Inflammatory macrophage treated with lipopolysaccharide for 1 hour (primary cell): Measurements from ENCODE around the gene KIRREL3.

ENCODE experiments used
- DNase-seq, 2 donors: peaks; one replicate each; pipeline ENCODE4 v3.0.0-alpha.2; 2020 to 2022

The KIRREL3 gene

GRCh38 chr11:126904520-126904919, 96.0 kb downstream of the KIRREL3 start:
- no peak for DNase-seq

- no peak for DNase-seq
Measured at GRCh38 chr11:126901783-126902182, 98.8 kb downstream of the KIRREL3 start.

- DNase-seq, result no peak
Measured at GRCh38 chr11:126899961-126900748, 100.4 kb downstream of the KIRREL3 start.

- no peak for DNase-seq
Measured at GRCh38 chr11:126898802-126899201, 101.8 kb downstream of the KIRREL3 start.

GRCh38 chr11:126897430-126897829, 103.1 kb downstream of the KIRREL3 start:
- no peak for DNase-seq

- no peak for DNase-seq
Measured at GRCh38 chr11:126896025-126896424, 104.5 kb downstream of the KIRREL3 start.

- no peak for DNase-seq
Measured at GRCh38 chr11:126893796-126894195, 106.8 kb downstream of the KIRREL3 start.

- DNase-seq, result no peak
Measured at GRCh38 chr11:126892756-126893155, 107.8 kb downstream of the KIRREL3 start.

- no peak for DNase-seq
Measured at GRCh38 chr11:126891556-126892217, 108.9 kb downstream of the KIRREL3 start.

GRCh38 chr11:126890561-126890960, 110.0 kb downstream of the KIRREL3 start:
- DNase-seq, result no peak

GRCh38 chr11:126888115-126888712, 112.4 kb downstream of the KIRREL3 start:
- no peak for DNase-seq

- DNase-seq, result no peak
Measured at GRCh38 chr11:126886636-126887035, 113.9 kb downstream of the KIRREL3 start.

- DNase-seq, result no peak
Measured at GRCh38 chr11:126886085-126886484, 114.5 kb downstream of the KIRREL3 start.

GRCh38 chr11:126884594-126884993, 116.0 kb downstream of the KIRREL3 start:
- no peak for DNase-seq

- DNase-seq, result no peak
Measured at GRCh38 chr11:126884192-126884591, 116.4 kb downstream of the KIRREL3 start.

GRCh38 chr11:126880872-126881271, 119.7 kb downstream of the KIRREL3 start:
- DNase-seq, result no peak

- no peak for DNase-seq
Measured at GRCh38 chr11:126879516-126879915, 121.1 kb downstream of the KIRREL3 start.

GRCh38 chr11:126878913-126879482, 121.6 kb downstream of the KIRREL3 start:
- no peak for DNase-seq

- DNase-seq, result no peak
Measured at GRCh38 chr11:126874831-126875230, 125.7 kb downstream of the KIRREL3 start.

- no peak for DNase-seq
Measured at GRCh38 chr11:126874276-126874675, 126.3 kb downstream of the KIRREL3 start.

GRCh38 chr11:126871792-126872191, 128.8 kb downstream of the KIRREL3 start:
- DNase-seq, result no peak

- DNase-seq, result no peak
Measured at GRCh38 chr11:126870021-126870420, 130.5 kb downstream of the KIRREL3 start.

- DNase-seq, result no peak
Measured at GRCh38 chr11:126868741-126869140, 131.8 kb downstream of the KIRREL3 start.

- no peak for DNase-seq
Measured at GRCh38 chr11:126864934-126865333, 135.6 kb downstream of the KIRREL3 start.
